K562 (cell line): ENCODE measurements around the gene NIM1K. TPM values are rescaled to one million over a fixed set of nuclear protein-coding genes. Genes with fewer than 3 reads are reported as not detected.

Source experiments
- ATF6 ChIP-seq: sonication (generic); formaldehyde crosslinking; IDR thresholded peaks from 2 replicates; pipeline ENCODE4 v1.4.0; 2020; ENCODE audit warnings: mild to moderate bottlenecking, missing genetic modification reagents
- ATF7 ChIP-seq: fragments of 450-650 bp; IDR thresholded peaks from 2 replicates; pipeline ENCODE4 v1.7.1; 2014; ENCODE audit warnings: mild to moderate bottlenecking, moderate library complexity
- CUX1 ChIP-seq: fragments of 200-800 bp; sonication (Bioruptor generic); IDR thresholded peaks from 2 replicates; pipeline ENCODE4 v1.6.1; 2016; ENCODE audit warnings: missing genetic modification characterization, missing compliant biosample characterization
- E2F6 ChIP-seq, 2 experiments: IDR thresholded peaks; 2 replicates each; pipeline ENCODE4 v1.6.1; 2011; ENCODE audit warnings: borderline replicate concordance in 1 of 2, control low read depth in 1 of 2, low read depth in 1 of 2, low read length in 1 of 2, mild to moderate bottlenecking in 1 of 2, mixed read lengths in 1 of 2, moderate library complexity in 1 of 2; ENCODE audit not compliant: insufficient read depth in 1 of 2, insufficient read length in 1 of 2, poor library complexity in 1 of 2, severe bottlenecking in 1 of 2; ENCODE audit errors: extremely low read depth in 1 of 2
- ERF ChIP-seq: fragments of 450-650 bp; formaldehyde crosslinking; IDR thresholded peaks from 2 replicates; pipeline ENCODE4 v1.4.0; 2020; ENCODE audit warnings: mild to moderate bottlenecking, mixed read lengths
- FOXK1 ChIP-seq: sonication (generic); formaldehyde crosslinking; IDR thresholded peaks from 2 replicates; pipeline ENCODE4 v1.8.0; 2022; ENCODE audit warnings: missing genetic modification reagents, mild to moderate bottlenecking, borderline replicate concordance
- HES1 ChIP-seq: fragments of 450-650 bp; IDR thresholded peaks from 2 replicates; pipeline ENCODE4 v1.6.1; 2016; ENCODE audit warnings: low read depth, mild to moderate bottlenecking, moderate library complexity
- POLR2AphosphoS5 ChIP-seq: IDR thresholded peaks from 2 replicates; pipeline ENCODE4 v1.6.1; 2011; ENCODE audit warnings: mild to moderate bottlenecking, low read depth, low read length, moderate library complexity; ENCODE audit not compliant: control insufficient read depth, insufficient read depth
- TAF9B ChIP-seq: fragments of 450-650 bp; IDR thresholded peaks from 2 replicates; pipeline ENCODE4 v1.6.1; 2018; ENCODE audit warnings: mild to moderate bottlenecking; ENCODE audit not compliant: partially characterized antibody
- TEAD1 ChIP-seq, 2 experiments: fragments of 450-650 bp in 1 of 2; sonication (generic) in 1 of 2; formaldehyde crosslinking; IDR thresholded peaks; 2 replicates each; pipeline versions ENCODE4 v1.4.0 to v1.8.0; 2020 to 2022; ENCODE audit warnings: mild to moderate bottlenecking in 2 of 2, missing genetic modification reagents in 1 of 2
- ZNF165 ChIP-seq: fragments of 250-450 bp; sonication (Bioruptor Pico); IDR thresholded peaks from 2 replicates; pipeline ENCODE4 v1.4.0; 2020; ENCODE audit warnings: borderline replicate concordance
- ZNF511 ChIP-seq: sonication (generic); formaldehyde crosslinking; IDR thresholded peaks from 2 replicates; pipeline ENCODE4 v1.8.0; 2022; ENCODE audit warnings: mild to moderate bottlenecking, missing genetic modification reagents
- polyA plus RNA-seq, 8 experiments: library from polyadenylated mRNA; depleted of rRNA in 4 of 8; stranded (reverse) in 5 of 8; unstranded in 3 of 8; fragments of >200 nt; fragmentation: Nextera tagmentation in 2 of 8; fragmentation: Illumina TruSeq in 1 of 8; extraction: Ambion mirVana in 2 of 8; extraction: Trizol in 1 of 8; gene quantifications; 2 replicates each; pipeline versions ENCODE4 v1.2.1 to v1.2.3, GENCODE V29; 2011 to 2014; ENCODE audit warnings: inconsistent platforms in 1 of 8, missing spikeins in 1 of 8
- total RNA-seq, 7 experiments: library from RNA; depleted of rRNA in 6 of 7; stranded (reverse); fragments of >200 nt in 6 of 7; fragmentation: Illumina TruSeq in 2 of 7; extraction: Trizol in 2 of 7; gene quantifications; 2 replicates each; pipeline versions ENCODE4 v1.2.1 to v1.2.3, GENCODE V29; 2011 to 2021; ENCODE audit warnings: low replicate concordance in 1 of 7

The NIM1K gene
- total and polyA plus RNA-seq, 9 of the 15 experiments (the other 6 are each of a cell fraction or from before 2014, with no cell fraction given), result 0.03 to 0.34 (median 0.08) TPM; not detected in 3

GRCh38 chr5:43313035-43313853, 121.2 kb downstream of the NIM1K start, which contains the start of gene HMGCS1 (continued):
- peak; percentile 94 for TF ChIP-seq ERF (CRISPR knock-in tag)
- TF ChIP-seq ZNF511 (CRISPR knock-in tag), result peak; percentile 57; the same call in 1 of the 2 replicates
- peak; percentile 92 for TF ChIP-seq ATF7
- no peak for TF ChIP-seq FOXK1 (CRISPR knock-in tag)
- peak; percentile 42 for TF ChIP-seq TAF9B
- peak; percentile 17 to 57; a peak in 2 of 4 replicates for TF ChIP-seq TEAD1 (CRISPR knock-in tag; IDR thresholded peaks at IDR 0.05)
- peak; percentile 83 for TF ChIP-seq ATF6 (CRISPR knock-in tag)
- TF ChIP-seq CUX1 (CRISPR knock-in tag), result no peak
- peak; percentile 86 for TF ChIP-seq POLR2AphosphoS5
- peak; percentile 27; the same call in 1 of the 2 replicates for TF ChIP-seq HES1
- TF ChIP-seq E2F6 (IDR thresholded peaks at IDR 0.05; ENCODE audit: borderline replicate concordance in 1 of 2, extremely low read depth in 1 of 2, insufficient read depth in 1 of 2, insufficient read length in 1 of 2, low read depth in 1 of 2, low read length in 1 of 2, poor library complexity in 1 of 2, severe bottlenecking in 1 of 2), result peak; percentile 90
- TF ChIP-seq ZNF165 (CRISPR knock-in tag), result no peak
